HEK293 (cell line): ENCODE results near the gene RITA1.

Experiments used
- AEBP2 ChIP-seq: fragments of 450-650 bp; formaldehyde crosslinking; IDR thresholded peaks from 2 replicates; pipeline ENCODE4 v1.5.1; 2016; ENCODE audit warnings: missing biosample characterization, missing genetic modification characterization, borderline replicate concordance
- EGR2 ChIP-seq: fragments of 450-650 bp; formaldehyde crosslinking; IDR thresholded peaks from 2 replicates; pipeline ENCODE4 v1.5.1; 2016; ENCODE audit warnings: low read depth, missing biosample characterization, missing genetic modification characterization
- GLIS1 ChIP-seq: fragments of 450-650 bp; formaldehyde crosslinking; IDR thresholded peaks from 2 replicates; pipeline ENCODE4 v1.5.1; 2016; ENCODE audit warnings: missing biosample characterization, missing genetic modification characterization
- HIC1 ChIP-seq: fragments of 450-650 bp; formaldehyde crosslinking; IDR thresholded peaks from 2 replicates; pipeline ENCODE4 v1.5.1; 2016; ENCODE audit warnings: missing biosample characterization, missing genetic modification characterization
- KLF1 ChIP-seq: fragments of 450-650 bp; formaldehyde crosslinking; IDR thresholded peaks from 2 replicates; pipeline ENCODE4 v1.5.1; 2016; ENCODE audit warnings: missing biosample characterization, missing genetic modification characterization
- ZBTB48 ChIP-seq: fragments of 450-650 bp; formaldehyde crosslinking; IDR thresholded peaks from 2 replicates; pipeline ENCODE4 v1.5.1; 2016; ENCODE audit warnings: missing biosample characterization, missing genetic modification characterization
- ZIC2 ChIP-seq: fragments of 450-650 bp; formaldehyde crosslinking; IDR thresholded peaks from 2 replicates; pipeline ENCODE4 v1.5.1; 2016; ENCODE audit warnings: missing biosample characterization, missing genetic modification characterization
- ZNF10 ChIP-seq: fragments of 450-650 bp; formaldehyde crosslinking; IDR thresholded peaks from 2 replicates; pipeline ENCODE4 v1.5.1; 2017; ENCODE audit warnings: missing biosample characterization, missing genetic modification characterization
- ZNF112 ChIP-seq: fragments of 450-650 bp; formaldehyde crosslinking; IDR thresholded peaks from 2 replicates; pipeline ENCODE4 v1.5.0; 2017; ENCODE audit warnings: missing biosample characterization, missing genetic modification characterization
- ZNF148 ChIP-seq: fragments of 450-650 bp; formaldehyde crosslinking; IDR thresholded peaks from 2 replicates; pipeline ENCODE4 v1.5.0; 2017; ENCODE audit warnings: missing biosample characterization, missing genetic modification characterization, borderline replicate concordance
- ZNF155 ChIP-seq: fragments of 450-650 bp; formaldehyde crosslinking; IDR thresholded peaks from 2 replicates; pipeline ENCODE4 v1.5.1; 2016; ENCODE audit warnings: missing biosample characterization, missing genetic modification characterization
- ZNF202 ChIP-seq: fragments of 450-650 bp; formaldehyde crosslinking; IDR thresholded peaks from 2 replicates; pipeline ENCODE4 v1.5.1; 2016; ENCODE audit warnings: missing biosample characterization, missing genetic modification characterization, borderline replicate concordance
- ZNF211 ChIP-seq: fragments of 450-650 bp; formaldehyde crosslinking; IDR thresholded peaks from 2 replicates; pipeline ENCODE4 v1.5.1; 2016; ENCODE audit warnings: low read depth, missing biosample characterization, missing genetic modification characterization
- ZNF223 ChIP-seq: fragments of 450-650 bp; formaldehyde crosslinking; IDR thresholded peaks from 2 replicates; pipeline ENCODE4 v1.5.1; 2016; ENCODE audit warnings: missing biosample characterization, missing genetic modification characterization
- ZNF239 ChIP-seq: fragments of 450-650 bp; formaldehyde crosslinking; IDR thresholded peaks from 2 replicates; pipeline ENCODE4 v1.5.1; 2016; ENCODE audit warnings: missing biosample characterization, missing genetic modification characterization
- ZNF280C ChIP-seq: fragments of 450-650 bp; formaldehyde crosslinking; IDR thresholded peaks from 2 replicates; pipeline ENCODE4 v1.5.1; 2016; ENCODE audit warnings: missing biosample characterization, missing genetic modification characterization
- ZNF302 ChIP-seq: fragments of 450-650 bp; formaldehyde crosslinking; IDR thresholded peaks from 2 replicates; pipeline ENCODE4 v1.5.1; 2016; ENCODE audit warnings: missing biosample characterization, missing genetic modification characterization, low read depth
- ZNF433 ChIP-seq: fragments of 450-650 bp; formaldehyde crosslinking; IDR thresholded peaks from 2 replicates; pipeline ENCODE4 v1.5.1; 2016; ENCODE audit warnings: missing biosample characterization, missing genetic modification characterization, low read depth
- ZNF449 ChIP-seq: fragments of 450-650 bp; formaldehyde crosslinking; IDR thresholded peaks from 2 replicates; pipeline ENCODE4 v1.5.1; 2017; ENCODE audit warnings: missing biosample characterization, mild to moderate bottlenecking, missing genetic modification characterization, moderate library complexity
- ZNF513 ChIP-seq: fragments of 450-650 bp; IDR thresholded peaks from 2 replicates; pipeline ENCODE4 v1.5.1; 2018; ENCODE audit warnings: missing biosample characterization, missing genetic modification characterization
- ZNF544 ChIP-seq: fragments of 450-650 bp; formaldehyde crosslinking; IDR thresholded peaks from 2 replicates; pipeline ENCODE4 v1.5.0; 2017; ENCODE audit warnings: missing biosample characterization, missing genetic modification characterization
- ZNF558 ChIP-seq: fragments of 450-650 bp; formaldehyde crosslinking; IDR thresholded peaks from 2 replicates; pipeline ENCODE4 v1.5.1; 2016; ENCODE audit warnings: missing biosample characterization, missing genetic modification characterization
- ZNF596 ChIP-seq: fragments of 450-650 bp; IDR thresholded peaks from 2 replicates; pipeline ENCODE4 v1.5.0; 2018; ENCODE audit warnings: missing biosample characterization, mild to moderate bottlenecking, missing genetic modification characterization, moderate library complexity
- ZNF629 ChIP-seq: fragments of 450-650 bp; formaldehyde crosslinking; IDR thresholded peaks from 2 replicates; pipeline ENCODE4 v1.5.1; 2017; ENCODE audit warnings: missing biosample characterization, missing genetic modification characterization
- ZNF654 ChIP-seq: fragments of 450-650 bp; formaldehyde crosslinking; IDR thresholded peaks from 2 replicates; pipeline ENCODE4 v1.5.1; 2016; ENCODE audit warnings: low read depth, missing biosample characterization, missing genetic modification characterization
- ZNF660 ChIP-seq: fragments of 450-650 bp; IDR thresholded peaks from 2 replicates; pipeline ENCODE4 v1.5.1; 2018; ENCODE audit warnings: missing biosample characterization, mild to moderate bottlenecking, missing genetic modification characterization
- ZNF747 ChIP-seq: fragments of 450-650 bp; formaldehyde crosslinking; IDR thresholded peaks from 2 replicates; pipeline ENCODE4 v1.5.1; 2016; ENCODE audit warnings: missing biosample characterization, missing genetic modification characterization
- ZNF768 ChIP-seq: fragments of 450-650 bp; formaldehyde crosslinking; IDR thresholded peaks from 2 replicates; pipeline ENCODE4 v1.5.1; 2018; ENCODE audit warnings: missing biosample characterization, mild to moderate bottlenecking, missing genetic modification characterization
- ZNF791 ChIP-seq: fragments of 450-650 bp; formaldehyde crosslinking; IDR thresholded peaks from 2 replicates; pipeline ENCODE4 v1.5.1; 2016; ENCODE audit warnings: missing biosample characterization, missing genetic modification characterization

RITA1 gene

GRCh38 chr12:113221181-113221996 lies 35.9 kb downstream of the RITA1 start, which contains the start of gene TPCN1 (continued):
- TF ChIP-seq ZNF768 (tag by site-specific recombination) (no peak), ZNF433 (tag by site-specific recombination) (no peak), ZNF202 (tag by site-specific recombination) (no peak), ZBTB48 (peak; percentile 96), ZNF155 (tag by site-specific recombination) (no peak), ZNF211 (no peak), ZNF629 (tag by site-specific recombination) (peak; percentile 20; the same call in 1 of the 2 replicates), AEBP2 (tag by site-specific recombination) (no peak), ZNF513 (tag by site-specific recombination) (no peak; the same call in 1 of the 2 replicates), ZNF148 (tag by site-specific recombination) (no peak), GLIS1 (tag by site-specific recombination) (peak; percentile 16; the same call in 1 of the 2 replicates), ZNF558 (tag by site-specific recombination) (no peak), ZNF747 (tag by site-specific recombination) (no peak), ZNF10 (tag by site-specific recombination) (peak; percentile 56), ZNF791 (tag by site-specific recombination) (no peak), ZIC2 (tag by site-specific recombination) (peak; percentile 61), ZNF223 (tag by site-specific recombination) (no peak), ZNF596 (tag by site-specific recombination) (no peak), ZNF544 (tag by site-specific recombination) (no peak), ZNF654 (tag by site-specific recombination) (no peak), ZNF660 (peak; percentile 71), ZNF112 (no peak), ZNF280C (tag by site-specific recombination) (no peak), ZNF302 (tag by site-specific recombination) (no peak), ZNF239 (tag by site-specific recombination) (no peak), KLF1 (tag by site-specific recombination) (no peak; the same call in none of the 2 replicates), EGR2 (tag by site-specific recombination) (0 out of 2 replicates have a peak, but pooled peaks have one; percentile 34), ZNF449 (tag by site-specific recombination) (no peak), HIC1 (peak; percentile 90)
